Panc1 (cell line): Measurements from ENCODE around the gene FLYWCH1. TPM values are rescaled to one million over a fixed set of nuclear protein-coding genes. Genes with fewer than 3 reads are reported as not detected.

Experiments used
- ATAC-seq: fragments of 200-7000 bp; cut with Tn5 transposase; 2 replicates; pipeline ENCODE4 v1.9.1; 2020; ENCODE audit warnings: mild to moderate bottlenecking, moderate library complexity
- BruUV-seq: library from RNA; stranded (reverse); fragments of 400-500 nt; replicated peaks from 2 replicates; lab custom pipeline; 2021; lab: Mats Ljungman, UMichigan
- CTCF ChIA-PET: fragments of 300-600 bp; sonication (Branson Sonifier 250); formaldehyde crosslinking; loops from one replicate; lab custom pipeline; 2022; ENCODE audit warnings: antibody characterized with exemption; lab: Charles Lee
- POLR2A ChIA-PET: fragments of 300-600 bp; sonication (Branson Sonifier 250); formaldehyde crosslinking; loops from one replicate; lab custom pipeline; 2022; ENCODE audit warnings: antibody characterized with exemption; lab: Charles Lee
- DNase-seq: peaks from one replicate; pipeline ENCODE4 v3.0.0-alpha.2; 2010; ENCODE audit warnings: low read depth, low spot score
- H3K27ac ChIP-seq: 2 replicates; pipeline ENCODE4 v1.5.1; 2011; ENCODE audit warnings: mild to moderate bottlenecking, low read length, inconsistent platforms
- H3K27me3 ChIP-seq: fragments of 200-500 bp; sonication (Bioruptor generic); 2 replicates; pipeline ENCODE4 v1.6.0; 2014; ENCODE audit warnings: low read length, inconsistent platforms; ENCODE audit not compliant: control insufficient read depth, insufficient read depth
- H3K36me3 ChIP-seq: fragments of 200-500 bp; sonication (Bioruptor generic); 2 replicates; pipeline ENCODE4 v1.5.1; 2014; ENCODE audit warnings: inconsistent platforms, mild to moderate bottlenecking, low read length, moderate library complexity; ENCODE audit not compliant: control insufficient read depth, insufficient read depth
- H3K4me1 ChIP-seq: 2 replicates; pipeline ENCODE4 v1.5.1; 2011; ENCODE audit warnings: inconsistent platforms, mild to moderate bottlenecking, low read length, moderate library complexity; ENCODE audit not compliant: control insufficient read depth, insufficient read depth
- H3K4me3 ChIP-seq, 2 experiments: 2 replicates each; pipeline ENCODE4 v1.5.1; 2011 to 2012; ENCODE audit warnings: low read depth in 2 of 2, low read length in 2 of 2, mild to moderate bottlenecking in 2 of 2, inconsistent platforms in 1 of 2, moderate library complexity in 1 of 2
- H3K9me3 ChIP-seq: fragments of 200-500 bp; sonication (Bioruptor generic); 2 replicates; pipeline ENCODE4 v1.5.1; 2014; ENCODE audit warnings: low read depth, mild to moderate bottlenecking, inconsistent platforms, low read length, moderate library complexity; ENCODE audit not compliant: control insufficient read depth, insufficient read depth
- CTCF ChIP-seq: fragments of 450-650 bp; IDR thresholded peaks from 2 replicates; pipeline ENCODE4 v1.5.1; 2017; ENCODE audit warnings: mild to moderate bottlenecking
- POLR2AphosphoS5 ChIP-seq: IDR thresholded peaks from 2 replicates; pipeline ENCODE4 v1.6.1; 2012; ENCODE audit warnings: mild to moderate bottlenecking, low read depth, low read length, moderate library complexity
- SIN3A ChIP-seq: IDR thresholded peaks from 2 replicates; pipeline ENCODE4 v1.6.1; 2012; ENCODE audit warnings: low read depth, mild to moderate bottlenecking, low read length, moderate library complexity, borderline replicate concordance; ENCODE audit not compliant: insufficient read depth
- TCF7L2 ChIP-seq: IDR thresholded peaks from 2 replicates; pipeline ENCODE4 v1.6.1; 2011; ENCODE audit warnings: mild to moderate bottlenecking, low read depth, low read length, inconsistent platforms
- in situ Hi-C: cut with HindIII; loops from 2 replicates; pipeline ENCODE4 v1.10.0; 2016; ENCODE audit warnings: low sequenced_read_pairs, low pct_unique_long_range_greater_than_20kb
- intact Hi-C: fragments of 100-400 bp; cut with micrococcal nuclease; formaldehyde crosslinking; loops from one replicate; pipeline ENCODE4 v1.10.0; 2022; ENCODE audit not compliant: unreplicated experiment
- total RNA-seq: library from RNA; stranded (reverse); gene quantifications from one replicate; pipeline ENCODE4 v1.2.1, GENCODE V29; 2021; ENCODE audit not compliant: unreplicated experiment
- TF ChIP-seq, protein P1 (sequence below), 2 experiments: IDR thresholded peaks; 2 replicates each; pipeline ENCODE4 v1.6.1; 2011 to 2012; ENCODE audit warnings: low read depth in 2 of 2, control low read depth in 1 of 2, low read length in 1 of 2, mild to moderate bottlenecking in 1 of 2, moderate library complexity in 1 of 2; ENCODE audit not compliant: insufficient read depth in 1 of 2

Gene FLYWCH1
- total RNA-seq, 1 experiment from 2014 or later, result 67.9 TPM

- Histone ChIP-seq H3K36me3 (no peaks in the 10 kb centered on the region; the same call in 1 of the 2 replicates), H3K27ac (peak overlapping the region; percentile 11), H3K4me1 (peaks cover 17% of the 10 kb centered on the region), H3K4me3 (peak overlapping the region in 1 of 2 experiments; percentile 81; a peak in 3 of 4 replicates), H3K27me3 (no peaks in the 10 kb centered on the region), H3K9me3 (no peaks in the 10 kb centered on the region)
- TF ChIP-seq TCF7L2 (no peak; the same call in 1 of the 2 replicates), SIN3A (no peak), CTCF (no peak), POLR2AphosphoS5 (no peak)
- TF ChIP-seq, protein P1, sequence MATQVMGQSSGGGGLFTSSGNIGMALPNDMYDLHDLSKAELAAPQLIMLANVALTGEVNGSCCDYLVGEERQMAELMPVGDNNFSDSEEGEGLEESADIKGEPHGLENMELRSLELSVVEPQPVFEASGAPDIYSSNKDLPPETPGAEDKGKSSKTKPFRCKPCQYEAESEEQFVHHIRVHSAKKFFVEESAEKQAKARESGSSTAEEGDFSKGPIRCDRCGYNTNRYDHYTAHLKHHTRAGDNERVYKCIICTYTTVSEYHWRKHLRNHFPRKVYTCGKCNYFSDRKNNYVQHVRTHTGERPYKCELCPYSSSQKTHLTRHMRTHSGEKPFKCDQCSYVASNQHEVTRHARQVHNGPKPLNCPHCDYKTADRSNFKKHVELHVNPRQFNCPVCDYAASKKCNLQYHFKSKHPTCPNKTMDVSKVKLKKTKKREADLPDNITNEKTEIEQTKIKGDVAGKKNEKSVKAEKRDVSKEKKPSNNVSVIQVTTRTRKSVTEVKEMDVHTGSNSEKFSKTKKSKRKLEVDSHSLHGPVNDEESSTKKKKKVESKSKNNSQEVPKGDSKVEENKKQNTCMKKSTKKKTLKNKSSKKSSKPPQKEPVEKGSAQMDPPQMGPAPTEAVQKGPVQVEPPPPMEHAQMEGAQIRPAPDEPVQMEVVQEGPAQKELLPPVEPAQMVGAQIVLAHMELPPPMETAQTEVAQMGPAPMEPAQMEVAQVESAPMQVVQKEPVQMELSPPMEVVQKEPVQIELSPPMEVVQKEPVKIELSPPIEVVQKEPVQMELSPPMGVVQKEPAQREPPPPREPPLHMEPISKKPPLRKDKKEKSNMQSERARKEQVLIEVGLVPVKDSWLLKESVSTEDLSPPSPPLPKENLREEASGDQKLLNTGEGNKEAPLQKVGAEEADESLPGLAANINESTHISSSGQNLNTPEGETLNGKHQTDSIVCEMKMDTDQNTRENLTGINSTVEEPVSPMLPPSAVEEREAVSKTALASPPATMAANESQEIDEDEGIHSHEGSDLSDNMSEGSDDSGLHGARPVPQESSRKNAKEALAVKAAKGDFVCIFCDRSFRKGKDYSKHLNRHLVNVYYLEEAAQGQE (IDR thresholded peaks at IDR 0.05; ENCODE audit: insufficient read depth in 1 of 2, low read depth in 2 of 2, low read length in 1 of 2), result no peak
- CTCF ChIA-PET, result interaction anchor here (0.6 to 0.7 kb wide), 2 partner anchors 427 to 1377 kb away, joined by 3 to 9 read pairs; no protein-coding TSS in a partner anchor
- intact Hi-C loops (no loop called here), in situ Hi-C loops (no loop called here)
- TSS peak; percentile 49 for BruUV-seq
- DNase-seq, result no peak
- ATAC-seq, result no peak
- POLR2A ChIA-PET, result interaction anchor here (0.6 kb wide), 1 partner anchor 48 kb away, joined by 4 read pairs; no protein-coding TSS in a partner anchor
Observed at GRCh38 chr16:2962334-2963073, 50.8 kb downstream of the FLYWCH1 start.

DNA sequence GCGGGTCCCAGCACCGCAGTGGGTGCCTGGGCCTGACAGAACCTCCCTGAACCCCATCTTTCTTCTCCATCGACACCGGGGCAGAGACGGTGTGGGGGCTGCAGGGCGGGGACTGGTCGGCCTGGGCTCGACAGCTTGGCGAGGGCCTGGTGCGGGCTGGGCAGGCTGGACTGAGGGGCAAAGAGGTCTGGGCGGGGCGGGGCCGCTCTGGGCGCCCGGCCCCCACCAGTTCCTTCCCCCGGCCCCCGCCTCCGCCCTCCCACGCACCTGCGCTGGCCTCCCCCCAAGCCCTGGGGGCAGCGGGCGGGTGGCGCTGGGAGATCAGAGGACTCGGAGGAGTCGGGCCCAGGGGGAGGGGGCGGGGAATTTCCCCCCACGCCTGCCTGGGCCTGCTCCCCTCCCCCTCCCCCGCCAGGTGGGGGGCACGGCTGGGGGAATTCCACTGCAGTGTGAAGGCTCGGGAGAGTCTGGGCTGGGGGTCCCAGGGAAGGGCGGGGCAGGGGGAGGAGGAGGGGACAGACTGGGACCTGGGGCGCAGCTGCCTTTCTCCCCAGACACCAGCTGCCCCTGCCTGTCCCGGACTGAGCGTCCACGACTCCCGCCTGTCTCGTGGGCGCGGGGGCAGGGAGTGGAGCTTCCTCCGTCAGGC lies 51.5 kb downstream of the FLYWCH1 start:
- intact Hi-C loops, result no loop called here
- POLR2A ChIA-PET, result interaction anchor here (0.5 to 0.6 kb wide), 2 partner anchors 32 to 47 kb away, joined by 3 to 4 read pairs; no protein-coding TSS in a partner anchor

More for the DNA sequence above, 51.5 kb downstream of the FLYWCH1 start:
- Histone ChIP-seq H3K27me3 (no peaks in the 10 kb centered on the region), H3K27ac (peak overlapping the region; percentile 79; the same call in 1 of the 2 replicates), H3K9me3 (no peaks in the 10 kb centered on the region), H3K4me3 (peak overlapping the region; percentile 56 to 81), H3K36me3 (no peaks in the 10 kb centered on the region; the same call in 1 of the 2 replicates), H3K4me1 (peaks cover 19% of the 10 kb centered on the region)
- in situ Hi-C loops, result no loop called here
- DNase-seq, result no peak
- TF ChIP-seq CTCF (no peak), TCF7L2 (no peak), SIN3A (no peak), POLR2AphosphoS5 (no peak)
- TF ChIP-seq, protein P1 (IDR thresholded peaks at IDR 0.05; ENCODE audit: insufficient read depth in 1 of 2, low read depth in 2 of 2, low read length in 1 of 2), result no peak
- ATAC-seq, result peak; percentile 7; the same call in 1 of the 2 replicates
- CTCF ChIA-PET, result no interaction called here
- BruUV-seq, result no TSS peak
